HG03039 (cell line): ENCODE data around the gene FMN1.
A peak's percentile ranks its signal among the peaks of the same experiment; 100 is the strongest.

Experiments
- ATAC-seq: cut with Tn5 transposase; IDR thresholded peaks from one replicate; pipeline ENCODE4 v1.9.1; 2021; ENCODE audit warnings: mild to moderate bottlenecking, moderate library complexity; ENCODE audit not compliant: unreplicated experiment

Gene FMN1, protein sequence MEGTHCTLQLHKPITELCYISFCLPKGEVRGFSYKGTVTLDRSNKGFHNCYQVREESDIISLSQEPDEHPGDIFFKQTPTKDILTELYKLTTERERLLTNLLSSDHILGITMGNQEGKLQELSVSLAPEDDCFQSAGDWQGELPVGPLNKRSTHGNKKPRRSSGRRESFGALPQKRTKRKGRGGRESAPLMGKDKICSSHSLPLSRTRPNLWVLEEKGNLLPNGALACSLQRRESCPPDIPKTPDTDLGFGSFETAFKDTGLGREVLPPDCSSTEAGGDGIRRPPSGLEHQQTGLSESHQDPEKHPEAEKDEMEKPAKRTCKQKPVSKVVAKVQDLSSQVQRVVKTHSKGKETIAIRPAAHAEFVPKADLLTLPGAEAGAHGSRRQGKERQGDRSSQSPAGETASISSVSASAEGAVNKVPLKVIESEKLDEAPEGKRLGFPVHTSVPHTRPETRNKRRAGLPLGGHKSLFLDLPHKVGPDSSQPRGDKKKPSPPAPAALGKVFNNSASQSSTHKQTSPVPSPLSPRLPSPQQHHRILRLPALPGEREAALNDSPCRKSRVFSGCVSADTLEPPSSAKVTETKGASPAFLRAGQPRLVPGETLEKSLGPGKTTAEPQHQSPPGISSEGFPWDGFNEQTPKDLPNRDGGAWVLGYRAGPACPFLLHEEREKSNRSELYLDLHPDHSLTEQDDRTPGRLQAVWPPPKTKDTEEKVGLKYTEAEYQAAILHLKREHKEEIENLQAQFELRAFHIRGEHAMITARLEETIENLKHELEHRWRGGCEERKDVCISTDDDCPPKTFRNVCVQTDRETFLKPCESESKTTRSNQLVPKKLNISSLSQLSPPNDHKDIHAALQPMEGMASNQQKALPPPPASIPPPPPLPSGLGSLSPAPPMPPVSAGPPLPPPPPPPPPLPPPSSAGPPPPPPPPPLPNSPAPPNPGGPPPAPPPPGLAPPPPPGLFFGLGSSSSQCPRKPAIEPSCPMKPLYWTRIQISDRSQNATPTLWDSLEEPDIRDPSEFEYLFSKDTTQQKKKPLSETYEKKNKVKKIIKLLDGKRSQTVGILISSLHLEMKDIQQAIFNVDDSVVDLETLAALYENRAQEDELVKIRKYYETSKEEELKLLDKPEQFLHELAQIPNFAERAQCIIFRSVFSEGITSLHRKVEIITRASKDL (N-terminal part only)

GRCh38 chr15:33194704-33195670 lies at the start of gene FMN1:
TSS of gene FMN1 (minus strand) at chr15:33194714. CDS start at chr15:33154914, 39,800 bp downstream.
- peak; percentile 98 for ATAC-seq

GRCh38 chr15:33243869-33244268 lies 49.4 kb upstream of the FMN1 start:
- no peak for ATAC-seq

GRCh38 chr15:33243393-33243792 lies 48.9 kb upstream of the FMN1 start:
- ATAC-seq: no peak

- no peak for ATAC-seq
Observed at GRCh38 chr15:33242669-33243191, 48.2 kb upstream of the FMN1 start.

DNA sequence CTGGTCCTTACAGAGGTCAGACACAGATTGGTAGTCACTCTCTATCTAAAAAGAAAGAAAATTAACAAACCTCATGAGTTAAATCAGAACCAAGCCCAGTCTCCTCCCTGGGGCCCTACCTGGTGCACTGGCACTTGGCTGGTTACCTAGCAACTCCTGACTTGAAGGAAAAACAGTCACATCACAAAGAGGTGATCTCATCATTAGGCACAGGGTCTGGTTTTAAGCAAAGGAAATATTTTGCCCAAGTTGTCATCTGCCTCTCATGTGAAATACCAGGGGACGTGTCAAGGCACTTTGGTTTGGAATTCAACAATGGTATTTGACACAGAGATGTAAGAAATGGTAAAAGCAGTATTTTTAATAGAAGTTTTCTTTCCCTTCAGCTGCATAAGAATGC lies 47.7 kb upstream of the FMN1 start:
- no peak for ATAC-seq

DNA sequence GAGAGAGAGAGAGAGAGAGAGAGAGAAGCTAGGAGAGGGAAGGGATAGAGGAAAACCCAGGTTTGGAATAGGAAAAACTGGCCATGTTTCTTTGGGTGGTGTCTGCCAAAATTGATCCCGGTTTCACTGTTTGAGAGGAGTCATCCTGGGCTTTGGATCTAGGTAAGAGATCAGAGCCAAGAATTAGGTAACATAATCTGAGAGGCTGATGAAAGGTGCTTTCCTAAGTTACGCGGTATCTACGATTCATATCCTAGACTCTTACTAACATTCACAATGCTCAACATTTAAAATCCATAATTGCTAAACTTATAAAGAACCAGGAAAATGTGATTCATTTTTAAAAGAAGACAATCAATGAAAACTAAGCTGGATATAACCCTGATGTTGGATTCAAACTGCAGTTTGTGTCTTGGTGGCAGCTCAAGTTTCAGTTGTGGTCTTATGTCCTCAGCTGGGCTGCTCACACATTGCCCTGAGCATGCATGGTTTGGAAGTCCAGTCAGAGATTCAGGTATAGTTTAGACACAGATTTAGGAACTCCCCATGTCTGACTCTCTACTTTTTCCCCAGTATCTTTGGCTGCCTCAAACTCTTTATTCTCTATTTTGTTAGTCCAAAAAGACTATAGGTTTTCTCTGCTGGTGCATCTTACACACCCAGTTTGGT lies 42.5 kb upstream of the FMN1 start:
- no peak for ATAC-seq

DNA sequence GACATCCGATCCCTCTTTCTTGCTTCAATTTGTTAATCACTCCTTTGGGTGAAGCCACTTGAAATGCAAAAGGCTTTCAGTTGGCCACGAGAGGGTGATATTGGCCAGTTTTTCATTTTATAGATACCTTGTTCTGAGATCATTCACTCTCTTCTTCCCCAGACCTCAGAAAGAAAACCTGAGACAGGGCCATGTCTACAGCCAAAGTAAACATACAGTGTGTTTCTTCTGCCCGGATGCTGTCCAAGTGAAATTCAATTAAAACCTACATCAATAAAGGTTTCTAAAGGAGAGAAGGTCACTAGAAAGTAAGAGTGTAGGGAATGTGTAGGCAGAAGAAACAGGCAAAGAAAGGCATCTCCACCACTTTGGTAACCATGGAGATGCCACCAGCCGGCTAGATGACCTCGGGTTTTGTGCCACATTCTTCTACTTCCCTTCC lies 39.5 kb upstream of the FMN1 start:
- ATAC-seq: no peak

- ATAC-seq: peak; percentile 70
Observed at GRCh38 chr15:33226559-33227181, 32.2 kb upstream of the FMN1 start.

DNA sequence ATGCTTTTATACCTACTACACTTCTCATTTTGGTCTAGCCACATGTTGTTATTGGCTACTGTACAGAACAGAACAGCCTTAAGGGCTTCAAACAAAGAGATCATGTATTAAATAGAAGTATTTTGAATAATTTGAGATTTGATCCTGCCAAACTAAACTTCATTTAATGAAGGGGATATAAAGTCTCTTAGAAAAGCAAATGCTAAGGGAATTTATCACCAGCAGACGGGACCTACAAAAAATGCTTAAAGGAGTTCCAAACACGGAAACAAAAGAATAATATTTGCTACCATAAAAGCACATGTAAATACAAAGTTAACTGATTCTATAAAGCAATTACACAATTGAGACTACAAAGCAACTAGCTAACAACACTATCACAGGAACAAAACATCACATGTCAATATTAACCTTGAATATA lies 23.6 kb upstream of the FMN1 start:
- no peak for ATAC-seq

- no peak for ATAC-seq
Observed at GRCh38 chr15:33215941-33216872, 21.7 kb upstream of the FMN1 start.

DNA sequence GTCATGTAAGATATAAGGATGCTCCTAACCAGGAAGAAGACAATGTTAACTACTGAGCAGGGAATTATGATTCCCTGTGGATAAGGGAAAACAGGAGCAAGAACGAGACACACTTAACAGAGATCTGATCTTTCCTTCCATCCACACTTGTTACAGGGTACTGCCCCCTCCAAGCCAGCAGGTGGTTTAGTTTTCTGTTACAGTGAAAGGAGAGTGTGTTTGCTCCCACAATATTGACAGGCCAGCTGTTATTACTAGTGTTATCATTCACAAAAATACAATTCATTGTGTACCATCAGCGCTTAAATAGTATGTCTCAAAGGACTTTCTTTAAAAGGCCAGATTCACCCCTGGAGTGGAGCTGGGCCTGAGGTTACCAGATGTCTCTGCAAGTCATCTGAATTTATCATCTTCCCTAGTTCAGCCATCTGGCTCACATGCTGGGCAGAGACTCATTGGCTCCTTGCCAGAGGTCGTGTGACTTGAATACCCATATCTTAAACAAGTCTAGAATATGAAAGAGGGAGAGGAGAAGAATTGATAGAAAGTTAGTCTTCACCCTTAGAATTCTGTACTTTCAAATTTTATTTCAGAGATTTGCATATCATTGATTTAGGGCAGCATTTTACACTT lies 16.8 kb upstream of the FMN1 start:
- no peak for ATAC-seq

DNA sequence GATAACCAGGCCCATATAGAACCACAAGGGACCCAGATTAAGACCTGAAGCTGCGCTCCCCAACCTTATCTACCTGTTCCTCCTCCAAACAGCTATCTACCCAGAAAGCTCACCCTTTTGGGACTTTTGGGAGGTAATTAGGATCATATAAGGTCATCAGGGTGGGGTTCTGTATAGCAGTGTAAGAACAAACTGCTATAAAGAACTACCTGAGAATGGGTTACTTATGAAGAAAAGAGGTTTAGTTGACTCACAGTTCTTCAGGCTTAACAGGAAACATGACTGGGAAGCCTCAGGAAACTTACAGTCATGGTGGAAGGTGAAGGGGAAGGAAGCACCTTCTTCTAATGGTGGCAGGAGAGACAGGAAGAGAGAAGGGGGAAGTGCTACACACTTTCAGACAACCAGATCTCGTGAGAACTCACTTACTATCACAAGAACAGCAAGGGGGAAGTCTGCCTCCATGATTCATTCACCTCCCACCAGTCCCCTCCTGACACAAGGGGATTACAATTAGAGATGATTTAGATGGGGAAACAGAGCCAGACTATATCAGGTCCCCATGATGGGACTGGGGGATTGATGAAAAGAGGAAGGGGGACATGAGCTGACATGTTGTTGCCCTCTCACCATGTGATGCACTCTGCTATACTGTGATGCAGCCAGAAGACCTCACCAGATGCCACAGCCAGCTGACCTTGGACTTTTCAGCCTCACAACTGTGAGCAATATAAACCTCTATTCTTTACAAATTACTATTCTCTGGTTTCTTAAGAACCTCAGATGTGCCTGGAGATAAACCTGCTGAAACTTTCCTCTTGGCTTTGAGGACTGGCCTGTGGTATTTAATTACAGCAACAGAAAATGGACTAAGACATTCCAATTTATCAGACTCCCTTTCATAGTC lies 15.3 kb upstream of the FMN1 start:
- no peak for ATAC-seq

- ATAC-seq: no peak
Observed at GRCh38 chr15:33207646-33208045, 13.1 kb upstream of the FMN1 start.

GRCh38 chr15:33206366-33206765 lies 11.9 kb upstream of the FMN1 start:
- no peak for ATAC-seq

- ATAC-seq: no peak
Observed at GRCh38 chr15:33204926-33205325, 10.4 kb upstream of the FMN1 start.

- no peak for ATAC-seq
Observed at GRCh38 chr15:33204087-33204486, 9.6 kb upstream of the FMN1 start.
